ENCODE measurements around the gene ADPRM.

Gene ADPRM

DNA sequence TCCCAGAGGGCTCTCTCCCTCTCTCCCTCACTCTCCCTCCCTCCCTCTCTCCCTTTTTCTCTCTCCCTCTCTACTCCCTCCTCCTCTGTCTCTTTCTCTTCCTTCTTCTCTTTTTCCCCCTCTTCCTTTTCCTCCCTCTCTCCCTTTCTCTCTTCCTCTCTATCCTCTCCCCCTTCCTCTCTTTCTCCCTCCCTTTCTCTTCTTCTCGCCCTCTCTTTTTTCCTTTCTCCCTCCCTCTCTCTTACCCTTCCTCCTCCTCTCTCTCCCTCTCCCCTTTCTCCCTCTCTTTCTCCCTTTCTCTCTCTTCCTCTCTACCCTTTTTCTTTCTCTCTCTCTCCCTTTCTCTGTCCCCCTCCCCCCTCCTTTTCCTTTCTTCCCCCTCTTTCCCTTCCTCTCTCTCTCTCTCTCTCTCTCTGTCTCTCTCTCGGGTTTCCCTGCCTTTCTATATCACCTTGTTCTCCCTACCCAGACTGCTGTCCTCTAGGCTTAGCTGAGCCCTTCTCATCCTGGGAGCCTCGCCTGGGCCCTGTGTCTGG lies 58.3 kb downstream of the ADPRM start:
- TF ChIP-seq CTCF (IDR thresholded peaks at IDR 0.05): no peak

- TF ChIP-seq CTCF (IDR thresholded peaks at IDR 0.05): no peak
These were observed 58.8 kb downstream of the ADPRM start for GRCh38 chr17:10756185-10756584.

DNA sequence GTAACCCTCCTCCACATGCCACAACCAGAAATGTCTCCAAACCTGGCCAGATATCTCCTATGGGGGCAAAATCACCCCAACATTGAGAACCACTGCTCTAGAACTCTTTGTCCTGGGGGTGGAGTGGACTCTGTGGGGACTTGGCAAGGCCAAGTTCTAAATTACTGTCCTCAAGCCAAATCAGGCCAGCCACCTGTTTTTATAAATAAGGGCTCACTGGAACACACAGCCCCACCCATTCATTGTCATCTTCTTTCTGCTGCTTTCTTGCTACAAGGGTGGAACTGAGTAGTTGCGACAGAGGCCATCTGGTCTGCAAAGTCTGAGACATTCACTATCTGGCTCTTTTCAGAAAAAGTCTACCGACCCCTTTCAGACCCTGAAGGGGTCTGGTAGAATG lies 59.2 kb downstream of the ADPRM start:
- no peak for TF ChIP-seq CTCF (IDR thresholded peaks at IDR 0.05)

DNA sequence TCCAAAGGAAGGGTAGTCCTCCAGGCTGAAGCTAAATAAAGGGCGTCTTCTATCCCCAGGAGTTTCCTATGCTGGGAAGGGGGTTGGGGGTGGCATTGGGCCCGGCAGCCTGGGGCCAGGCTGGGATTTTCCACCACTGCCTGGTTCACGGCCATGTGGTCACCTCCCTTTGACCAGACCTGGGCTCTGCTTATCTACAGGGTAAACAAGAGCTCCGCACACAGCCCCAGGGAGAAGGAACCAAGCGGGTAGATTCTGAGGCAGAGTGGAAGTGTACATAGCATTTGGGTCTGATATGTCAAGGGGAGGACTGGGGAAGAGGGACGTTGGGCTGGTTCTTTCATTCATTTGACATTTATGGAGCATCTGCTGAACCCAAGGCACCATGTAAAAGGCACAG lies 59.7 kb downstream of the ADPRM start:
- no peak for TF ChIP-seq CTCF (IDR thresholded peaks at IDR 0.05)

GRCh38 chr17:10757647-10758046 lies 60.3 kb downstream of the ADPRM start:
- TF ChIP-seq CTCF (IDR thresholded peaks at IDR 0.05): no peak

GRCh38 chr17:10758062-10758461 lies 60.7 kb downstream of the ADPRM start:
- no peak for TF ChIP-seq CTCF (IDR thresholded peaks at IDR 0.05)
